ENCODE results near the gene COL4A2.

Gene COL4A2

DNA sequence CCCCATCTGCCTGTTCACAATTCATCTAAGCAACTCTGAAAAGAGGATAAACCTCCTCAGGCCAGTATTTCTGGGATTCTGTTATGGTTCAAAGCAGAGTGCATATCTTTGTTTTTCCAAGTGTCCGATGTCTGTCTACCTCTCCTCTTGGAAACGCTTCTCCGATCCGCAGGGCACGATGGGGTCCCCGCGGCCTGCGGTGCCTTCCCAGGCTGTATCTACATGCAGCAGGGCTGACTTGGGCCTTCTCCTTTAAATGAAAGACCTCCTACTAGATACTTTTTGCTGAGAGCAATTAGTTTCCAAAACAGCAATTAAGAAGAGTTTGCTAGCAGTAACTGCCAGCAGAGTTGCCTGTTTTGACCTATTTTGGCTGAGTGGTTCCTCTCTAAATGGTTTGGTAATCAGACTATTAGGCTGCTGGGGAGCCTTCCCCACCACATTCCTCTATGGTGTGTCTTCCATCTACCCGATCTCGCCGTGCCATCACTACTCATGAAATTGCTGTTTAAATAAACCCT, 23.5 kb downstream of the COL4A2 start:
- H3K27me3 ChIP-seq (ENCODE audit: insufficient read depth, low read length, poor library complexity, severe bottlenecking) = no peaks in the 10 kb centered on the region
- H3K9ac ChIP-seq (ENCODE audit: low read depth, low read length, poor library complexity, severe bottlenecking) = no peak overlapping the region
- H3K4me2 ChIP-seq (ENCODE audit: low read depth, low read length, poor library complexity, severe bottlenecking) = no peak overlapping the region
- no peaks in the 10 kb centered on the region for H4K20me1 ChIP-seq (ENCODE audit: insufficient read depth, low read length, poor library complexity, severe bottlenecking)
- H3K79me2 ChIP-seq (ENCODE audit: insufficient read depth, low read length) = no peaks in the 10 kb centered on the region
- no peaks in the 10 kb centered on the region for H3F3A ChIP-seq (ENCODE audit: low read depth)
- H3K4me3 ChIP-seq (ENCODE audit: low read length, poor library complexity, severe bottlenecking) = no peak overlapping the region
- H3K9me3 ChIP-seq (ENCODE audit: insufficient read depth, low read depth, low read length) = no peaks in the 10 kb centered on the region
- TF ChIP-seq, protein P1, sequence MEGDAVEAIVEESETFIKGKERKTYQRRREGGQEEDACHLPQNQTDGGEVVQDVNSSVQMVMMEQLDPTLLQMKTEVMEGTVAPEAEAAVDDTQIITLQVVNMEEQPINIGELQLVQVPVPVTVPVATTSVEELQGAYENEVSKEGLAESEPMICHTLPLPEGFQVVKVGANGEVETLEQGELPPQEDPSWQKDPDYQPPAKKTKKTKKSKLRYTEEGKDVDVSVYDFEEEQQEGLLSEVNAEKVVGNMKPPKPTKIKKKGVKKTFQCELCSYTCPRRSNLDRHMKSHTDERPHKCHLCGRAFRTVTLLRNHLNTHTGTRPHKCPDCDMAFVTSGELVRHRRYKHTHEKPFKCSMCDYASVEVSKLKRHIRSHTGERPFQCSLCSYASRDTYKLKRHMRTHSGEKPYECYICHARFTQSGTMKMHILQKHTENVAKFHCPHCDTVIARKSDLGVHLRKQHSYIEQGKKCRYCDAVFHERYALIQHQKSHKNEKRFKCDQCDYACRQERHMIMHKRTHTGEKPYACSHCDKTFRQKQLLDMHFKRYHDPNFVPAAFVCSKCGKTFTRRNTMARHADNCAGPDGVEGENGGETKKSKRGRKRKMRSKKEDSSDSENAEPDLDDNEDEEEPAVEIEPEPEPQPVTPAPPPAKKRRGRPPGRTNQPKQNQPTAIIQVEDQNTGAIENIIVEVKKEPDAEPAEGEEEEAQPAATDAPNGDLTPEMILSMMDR (conservative IDR thresholded peaks at IDR 0.05; ENCODE audit: low read length) = no peak
- no peak for TF ChIP-seq EZH2phosphoT487 (IDR thresholded peaks at IDR 0.05; ENCODE audit: borderline replicate concordance)
- no peaks in the 10 kb centered on the region for H3K36me3 ChIP-seq (ENCODE audit: insufficient read depth, low read length)
- no peak overlapping the region for H2AFZ ChIP-seq (ENCODE audit: low read length)
- no peaks in the 10 kb centered on the region for H3K4me1 ChIP-seq (ENCODE audit: insufficient read depth, low read length, poor library complexity, severe bottlenecking)
- H3K9me2 ChIP-seq (replicated peaks; ENCODE audit: low read depth, low read length) = no peaks in the 10 kb centered on the region

DNA sequence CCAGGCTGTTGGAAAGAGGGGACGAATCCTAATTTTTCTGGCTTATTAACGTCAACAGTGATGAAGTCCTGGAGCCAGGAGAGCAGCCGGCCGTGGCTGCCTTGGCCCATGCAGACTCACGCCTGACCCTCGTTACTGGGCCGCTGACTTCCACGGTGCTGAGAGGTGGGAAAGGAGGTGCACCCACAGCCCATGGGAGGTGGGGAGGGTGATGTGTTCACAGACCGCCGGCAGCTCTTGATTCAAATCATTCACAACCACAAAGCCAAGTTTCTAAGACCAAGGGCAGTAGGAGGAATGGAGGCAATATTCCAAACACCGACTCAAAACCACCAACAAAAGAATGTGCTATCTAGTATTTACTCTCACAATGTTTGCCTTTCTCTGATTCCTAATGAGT, 24.3 kb downstream of the COL4A2 start:
- TF ChIP-seq EZH2phosphoT487 (IDR thresholded peaks at IDR 0.05; ENCODE audit: borderline replicate concordance) = no peak
- TF ChIP-seq, protein P1 (conservative IDR thresholded peaks at IDR 0.05; ENCODE audit: low read length) = no peak

GRCh38 chr13:110332750-110333149, 25.7 kb downstream of the COL4A2 start:
- no peak overlapping the region for H2AFZ ChIP-seq (ENCODE audit: low read length)
- TF ChIP-seq, protein P1 (conservative IDR thresholded peaks at IDR 0.05; ENCODE audit: low read length) = no peak
- no peak for TF ChIP-seq EZH2phosphoT487 (IDR thresholded peaks at IDR 0.05; ENCODE audit: borderline replicate concordance)
- H3K27me3 ChIP-seq (ENCODE audit: insufficient read depth, low read length, poor library complexity, severe bottlenecking) = no peaks in the 10 kb centered on the region
- no peaks in the 10 kb centered on the region for H3F3A ChIP-seq (ENCODE audit: low read depth)
- H4K20me1 ChIP-seq (ENCODE audit: insufficient read depth, low read length, poor library complexity, severe bottlenecking) = no peaks in the 10 kb centered on the region
- H3K36me3 ChIP-seq (ENCODE audit: insufficient read depth, low read length) = no peaks in the 10 kb centered on the region
- H3K9me2 ChIP-seq (replicated peaks; ENCODE audit: low read depth, low read length) = no peaks in the 10 kb centered on the region
- H3K4me1 ChIP-seq (ENCODE audit: insufficient read depth, low read length, poor library complexity, severe bottlenecking) = no peaks in the 10 kb centered on the region
- H3K79me2 ChIP-seq (ENCODE audit: insufficient read depth, low read length) = no peaks in the 10 kb centered on the region
- no peak overlapping the region for H3K9ac ChIP-seq (ENCODE audit: low read depth, low read length, poor library complexity, severe bottlenecking)
- no peak overlapping the region for H3K4me3 ChIP-seq (ENCODE audit: low read length, poor library complexity, severe bottlenecking)
- H3K9me3 ChIP-seq (ENCODE audit: insufficient read depth, low read depth, low read length) = no peaks in the 10 kb centered on the region
- H3K4me2 ChIP-seq (ENCODE audit: low read depth, low read length, poor library complexity, severe bottlenecking) = no peak overlapping the region

More for the DNA sequence above, 24.3 kb downstream of the COL4A2 start:
- Histone ChIP-seq H3F3A (ENCODE audit: low read depth) (no peaks in the 10 kb centered on the region), H3K9me2 (replicated peaks; ENCODE audit: low read depth, low read length) (no peaks in the 10 kb centered on the region), H3K4me2 (ENCODE audit: low read depth, low read length, poor library complexity, severe bottlenecking) (no peak overlapping the region), H3K4me1 (ENCODE audit: insufficient read depth, low read length, poor library complexity, severe bottlenecking) (no peaks in the 10 kb centered on the region), H3K36me3 (ENCODE audit: insufficient read depth, low read length) (no peaks in the 10 kb centered on the region), H3K9ac (ENCODE audit: low read depth, low read length, poor library complexity, severe bottlenecking) (no peak overlapping the region), H4K20me1 (ENCODE audit: insufficient read depth, low read length, poor library complexity, severe bottlenecking) (no peaks in the 10 kb centered on the region), H3K9me3 (ENCODE audit: insufficient read depth, low read depth, low read length) (no peaks in the 10 kb centered on the region), H3K27me3 (ENCODE audit: insufficient read depth, low read length, poor library complexity, severe bottlenecking) (no peaks in the 10 kb centered on the region), H3K79me2 (ENCODE audit: insufficient read depth, low read length) (no peaks in the 10 kb centered on the region), H3K4me3 (ENCODE audit: low read length, poor library complexity, severe bottlenecking) (no peak overlapping the region), H2AFZ (ENCODE audit: low read length) (no peak overlapping the region)
